ENCODE data around the gene UBE2L3. TPM values are rescaled to one million over a fixed set of nuclear protein-coding genes. Genes with fewer than 3 reads are reported as not detected.
"Not testable (repeated sequence)": the region's sequence is repeated elsewhere in the genome, so short reads cannot be mapped to it uniquely, and the experiment has no call there.

Gene UBE2L3
- total RNA-seq: 10 to 100 TPM; 74.6 to 79.4 TPM
- polyA plus RNA-seq (2013, experiment 1 of 2): 89.9 TPM
- polyA plus RNA-seq (2013, experiment 2 of 2): 90.0 TPM
- long read RNA-seq, experiment 1, transcript UBE2L3-201 (4 exons, 3,028 nt): major isoform, 78 of 123 reads
- long read RNA-seq, experiment 1, partial matches to known transcripts: 37 of 123 reads
- long read RNA-seq, experiment 1, other reads (novel, unspliced or antisense): 6 of 123 reads
- long read RNA-seq, experiment 2, transcript UBE2L3-201 (4 exons, 3,028 nt): major isoform, 234 of 255 reads
- long read RNA-seq, experiment 2, partial matches to known transcripts: 5 of 255 reads
- long read RNA-seq, experiment 2, other reads (novel, unspliced or antisense): 10 of 255 reads
- long read RNA-seq, experiment 3, transcript UBE2L3-201 (4 exons, 3,028 nt): major isoform, 310 of 329 reads
- long read RNA-seq, experiment 3, partial matches to known transcripts: 11 of 329 reads
- long read RNA-seq, experiment 3, other reads (novel, unspliced or antisense): 3 of 329 reads
- long read RNA-seq, experiment 4, transcript UBE2L3-201 (4 exons, 3,028 nt): major isoform, 146 of 308 reads
- long read RNA-seq, experiment 4, partial matches to known transcripts: 157 of 308 reads
- long read RNA-seq, experiment 4, other reads (novel, unspliced or antisense): 3 of 308 reads

GRCh38 chr22:21567456-21568346, at the start of gene UBE2L3:
TSS of gene UBE2L3 (plus strand) at chr22:21567714. CDS start at chr22:21567745, 31 bp downstream.
- peak; percentile 95 for DNase-seq
- peak within 1 kb of the TSS; percentile 97 for H3K9ac ChIP-seq (ENCODE audit: extremely low read depth, low read length, poor library complexity, severe bottlenecking)
- H3K9me3 ChIP-seq (ENCODE audit: control insufficient read depth, low read length): no peaks in the 10 kb centered on the region
- Mint-ChIP-seq H3K4me3 (peak within 1 kb of the TSS; percentile 93), H3K36me3 (ENCODE audit: low read depth) (peaks cover 12% of the 10 kb centered on the region), H3K27ac (peak within 1 kb of the TSS; percentile 97), H3K27me3 (ENCODE audit: insufficient read depth) (peaks cover 1% of the 10 kb centered on the region), H3K4me1 (peaks cover 24% of the 10 kb centered on the region), H3K9me3 (no peaks in the 10 kb centered on the region)
- WGBS, 2 experiments (ENCODE audit: insufficient coverage in 1 of 2, insufficient read length in 1 of 2): 0 to 1% methylated on average over 50 to 85 of the region's 85 CpGs
- peaks cover 23% of the 10 kb centered on the region for H3K36me3 ChIP-seq (ENCODE audit: control insufficient read depth, insufficient read depth, low read length)
- no peaks in the 10 kb centered on the region for H3K27me3 ChIP-seq (ENCODE audit: control insufficient read depth, insufficient read depth, low read length, poor library complexity, severe bottlenecking)
- TF ChIP-seq, protein P1, sequence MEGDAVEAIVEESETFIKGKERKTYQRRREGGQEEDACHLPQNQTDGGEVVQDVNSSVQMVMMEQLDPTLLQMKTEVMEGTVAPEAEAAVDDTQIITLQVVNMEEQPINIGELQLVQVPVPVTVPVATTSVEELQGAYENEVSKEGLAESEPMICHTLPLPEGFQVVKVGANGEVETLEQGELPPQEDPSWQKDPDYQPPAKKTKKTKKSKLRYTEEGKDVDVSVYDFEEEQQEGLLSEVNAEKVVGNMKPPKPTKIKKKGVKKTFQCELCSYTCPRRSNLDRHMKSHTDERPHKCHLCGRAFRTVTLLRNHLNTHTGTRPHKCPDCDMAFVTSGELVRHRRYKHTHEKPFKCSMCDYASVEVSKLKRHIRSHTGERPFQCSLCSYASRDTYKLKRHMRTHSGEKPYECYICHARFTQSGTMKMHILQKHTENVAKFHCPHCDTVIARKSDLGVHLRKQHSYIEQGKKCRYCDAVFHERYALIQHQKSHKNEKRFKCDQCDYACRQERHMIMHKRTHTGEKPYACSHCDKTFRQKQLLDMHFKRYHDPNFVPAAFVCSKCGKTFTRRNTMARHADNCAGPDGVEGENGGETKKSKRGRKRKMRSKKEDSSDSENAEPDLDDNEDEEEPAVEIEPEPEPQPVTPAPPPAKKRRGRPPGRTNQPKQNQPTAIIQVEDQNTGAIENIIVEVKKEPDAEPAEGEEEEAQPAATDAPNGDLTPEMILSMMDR (conservative IDR thresholded peaks at IDR 0.05): no peak
- peak within 1 kb of the TSS; percentile 94 for H3K4me3 ChIP-seq (ENCODE audit: low read length)
- peaks cover 3% of the 10 kb centered on the region for H3K4me1 ChIP-seq (ENCODE audit: control insufficient read depth, insufficient read depth, low read length)
- peak within 1 kb of the TSS; percentile 47 for H3K27ac ChIP-seq (ENCODE audit: low read depth, low read length)

GRCh38 chr22:21526705-21527500, 40.6 kb upstream of the UBE2L3 start:
- not testable (repeated sequence) for H3K4me1 ChIP-seq (ENCODE audit: control insufficient read depth, insufficient read depth, low read length); DNase-seq; H3K27ac Mint-ChIP-seq; H3K9ac ChIP-seq (ENCODE audit: extremely low read depth, low read length, poor library complexity, severe bottlenecking); H3K27me3 ChIP-seq (ENCODE audit: control insufficient read depth, insufficient read depth, low read length, poor library complexity, severe bottlenecking); H3K36me3 ChIP-seq (ENCODE audit: control insufficient read depth, insufficient read depth, low read length); H3K4me3 Mint-ChIP-seq; H3K4me3 ChIP-seq (ENCODE audit: low read length); H3K27me3 Mint-ChIP-seq (ENCODE audit: insufficient read depth); H3K36me3 Mint-ChIP-seq (ENCODE audit: low read depth); H3K9me3 ChIP-seq (ENCODE audit: control insufficient read depth, low read length); H3K27ac ChIP-seq (ENCODE audit: low read depth, low read length); H3K9me3 Mint-ChIP-seq; H3K4me1 Mint-ChIP-seq
- WGBS, 2 experiments (ENCODE audit: insufficient coverage in 1 of 2, insufficient read length in 1 of 2): no CpG with 5 or more reads among the region's 6 CpGs

DNA sequence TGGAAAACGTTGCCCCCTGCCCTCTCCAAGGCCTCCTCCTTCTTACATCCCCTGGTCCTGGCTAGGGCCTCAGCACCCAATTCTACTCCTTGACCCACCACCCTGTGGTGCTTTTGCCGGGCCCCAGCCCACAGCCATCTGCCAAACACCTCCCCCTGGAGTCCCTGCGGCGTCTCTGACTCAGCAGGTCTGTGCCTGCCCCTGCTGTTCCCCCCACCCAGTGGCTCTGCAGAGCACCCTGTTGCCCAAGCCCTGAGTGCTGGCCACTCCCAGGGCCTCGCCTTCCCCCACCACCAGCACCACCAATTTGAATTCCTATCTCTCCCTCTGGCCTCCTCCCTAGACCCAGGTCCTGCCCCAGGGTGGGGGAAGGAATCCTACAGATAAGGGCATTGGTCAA, 36.0 kb upstream of the UBE2L3 start:
- not testable (repeated sequence) for H3K9me3 ChIP-seq (ENCODE audit: control insufficient read depth, low read length); H3K27ac Mint-ChIP-seq; H3K36me3 Mint-ChIP-seq (ENCODE audit: low read depth); H3K4me1 ChIP-seq (ENCODE audit: control insufficient read depth, insufficient read depth, low read length); H3K27ac ChIP-seq (ENCODE audit: low read depth, low read length); H3K36me3 ChIP-seq (ENCODE audit: control insufficient read depth, insufficient read depth, low read length); H3K4me3 ChIP-seq (ENCODE audit: low read length); H3K27me3 ChIP-seq (ENCODE audit: control insufficient read depth, insufficient read depth, low read length, poor library complexity, severe bottlenecking); H3K9ac ChIP-seq (ENCODE audit: extremely low read depth, low read length, poor library complexity, severe bottlenecking); H3K4me3 Mint-ChIP-seq; H3K9me3 Mint-ChIP-seq; H3K27me3 Mint-ChIP-seq (ENCODE audit: insufficient read depth); DNase-seq; H3K4me1 Mint-ChIP-seq
- no CpG with 5 or more reads among the region's 5 CpGs for WGBS, 2 experiments (ENCODE audit: insufficient coverage in 1 of 2, insufficient read length in 1 of 2)

DNA sequence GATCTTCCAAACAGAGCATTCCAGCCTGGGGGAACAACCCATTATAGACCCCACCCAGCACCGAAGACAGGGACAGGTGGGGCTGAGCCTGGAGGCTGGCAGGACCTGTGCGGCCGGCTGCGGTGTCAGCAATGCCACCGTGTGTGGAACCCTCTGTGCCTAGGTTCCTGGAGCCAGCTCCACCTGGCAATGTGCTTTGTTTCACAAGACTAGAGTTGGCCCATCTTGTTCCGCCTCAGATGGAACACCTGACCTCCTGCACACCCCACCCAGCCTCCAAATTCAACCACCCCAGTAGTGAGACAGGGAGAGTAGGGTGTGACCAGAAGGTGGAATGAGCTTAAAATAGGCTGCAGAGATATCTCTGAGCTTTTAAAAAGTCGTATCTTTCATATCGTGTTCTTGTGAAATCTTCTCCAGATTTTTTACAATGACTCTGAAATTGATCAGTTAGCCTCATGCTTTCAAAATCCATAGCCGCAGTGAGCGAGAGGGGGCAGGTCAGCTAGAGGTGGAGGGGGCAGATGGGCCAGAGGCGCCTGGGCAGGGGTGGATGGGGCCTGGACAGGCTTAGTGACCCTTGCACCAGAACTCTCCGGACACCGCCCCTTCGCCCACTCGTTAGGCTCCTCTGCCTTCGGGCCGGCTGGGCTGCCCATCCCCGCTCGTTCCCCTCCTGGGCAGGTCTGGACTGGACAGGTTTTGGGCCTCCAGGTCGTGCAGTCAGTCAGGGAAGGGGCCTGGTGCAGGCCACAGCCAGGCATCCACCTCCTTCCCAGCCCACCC, 34.5 kb upstream of the UBE2L3 start:
- H3K9me3 ChIP-seq (ENCODE audit: control insufficient read depth, low read length); H3K27me3 ChIP-seq (ENCODE audit: control insufficient read depth, insufficient read depth, low read length, poor library complexity, severe bottlenecking); H3K27me3 Mint-ChIP-seq (ENCODE audit: insufficient read depth); H3K27ac ChIP-seq (ENCODE audit: low read depth, low read length); H3K9me3 Mint-ChIP-seq; H3K4me3 ChIP-seq (ENCODE audit: low read length); H3K9ac ChIP-seq (ENCODE audit: extremely low read depth, low read length, poor library complexity, severe bottlenecking); H3K4me1 ChIP-seq (ENCODE audit: control insufficient read depth, insufficient read depth, low read length); H3K4me3 Mint-ChIP-seq; H3K36me3 Mint-ChIP-seq (ENCODE audit: low read depth); H3K36me3 ChIP-seq (ENCODE audit: control insufficient read depth, insufficient read depth, low read length); DNase-seq; H3K4me1 Mint-ChIP-seq; H3K27ac Mint-ChIP-seq: not testable (repeated sequence)
- no CpG with 5 or more reads among the region's 20 CpGs for WGBS, 2 experiments (ENCODE audit: insufficient coverage in 1 of 2, insufficient read length in 1 of 2)

GRCh38 chr22:21539862-21540261, 27.7 kb upstream of the UBE2L3 start:
- not testable (repeated sequence) for DNase-seq; H3K27ac ChIP-seq (ENCODE audit: low read depth, low read length); H3K36me3 Mint-ChIP-seq (ENCODE audit: low read depth); H3K9ac ChIP-seq (ENCODE audit: extremely low read depth, low read length, poor library complexity, severe bottlenecking); H3K27me3 ChIP-seq (ENCODE audit: control insufficient read depth, insufficient read depth, low read length, poor library complexity, severe bottlenecking); H3K4me1 Mint-ChIP-seq; H3K4me3 ChIP-seq (ENCODE audit: low read length); H3K9me3 ChIP-seq (ENCODE audit: control insufficient read depth, low read length); H3K4me3 Mint-ChIP-seq; H3K4me1 ChIP-seq (ENCODE audit: control insufficient read depth, insufficient read depth, low read length); H3K9me3 Mint-ChIP-seq; H3K36me3 ChIP-seq (ENCODE audit: control insufficient read depth, insufficient read depth, low read length); H3K27me3 Mint-ChIP-seq (ENCODE audit: insufficient read depth); H3K27ac Mint-ChIP-seq
- no CpG with 5 or more reads among the region's 7 CpGs for WGBS, 2 experiments (ENCODE audit: insufficient coverage in 1 of 2, insufficient read length in 1 of 2)

Measured in endodermal cell (in vitro differentiated cells).